ENCODE measurements around the gene ARPP19. TPM values are rescaled to one million over a fixed set of nuclear protein-coding genes. Genes with fewer than 3 reads are reported as not detected.

ARPP19 gene, protein sequence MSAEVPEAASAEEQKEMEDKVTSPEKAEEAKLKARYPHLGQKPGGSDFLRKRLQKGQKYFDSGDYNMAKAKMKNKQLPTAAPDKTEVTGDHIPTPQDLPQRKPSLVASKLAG
- total RNA-seq (2022) (164 and 184 TPM in 2 replicates), Bru-seq, nascent RNA (percentile 97 among the genes with signal in this experiment), BruChase-seq, experiment 1, labeled RNA remaining after a 2-hour chase (percentile 99 among the genes with signal in this experiment), BruChase-seq, experiment 2, labeled RNA remaining after a 6-hour chase (percentile 99 among the genes with signal in this experiment)
- long read RNA-seq, full-length matches to known transcripts, result 149 of 178 reads
- long read RNA-seq, partial matches to known transcripts, result 6 of 178 reads
- long read RNA-seq, other reads (novel, unspliced or antisense), result 23 of 178 reads

DNA sequence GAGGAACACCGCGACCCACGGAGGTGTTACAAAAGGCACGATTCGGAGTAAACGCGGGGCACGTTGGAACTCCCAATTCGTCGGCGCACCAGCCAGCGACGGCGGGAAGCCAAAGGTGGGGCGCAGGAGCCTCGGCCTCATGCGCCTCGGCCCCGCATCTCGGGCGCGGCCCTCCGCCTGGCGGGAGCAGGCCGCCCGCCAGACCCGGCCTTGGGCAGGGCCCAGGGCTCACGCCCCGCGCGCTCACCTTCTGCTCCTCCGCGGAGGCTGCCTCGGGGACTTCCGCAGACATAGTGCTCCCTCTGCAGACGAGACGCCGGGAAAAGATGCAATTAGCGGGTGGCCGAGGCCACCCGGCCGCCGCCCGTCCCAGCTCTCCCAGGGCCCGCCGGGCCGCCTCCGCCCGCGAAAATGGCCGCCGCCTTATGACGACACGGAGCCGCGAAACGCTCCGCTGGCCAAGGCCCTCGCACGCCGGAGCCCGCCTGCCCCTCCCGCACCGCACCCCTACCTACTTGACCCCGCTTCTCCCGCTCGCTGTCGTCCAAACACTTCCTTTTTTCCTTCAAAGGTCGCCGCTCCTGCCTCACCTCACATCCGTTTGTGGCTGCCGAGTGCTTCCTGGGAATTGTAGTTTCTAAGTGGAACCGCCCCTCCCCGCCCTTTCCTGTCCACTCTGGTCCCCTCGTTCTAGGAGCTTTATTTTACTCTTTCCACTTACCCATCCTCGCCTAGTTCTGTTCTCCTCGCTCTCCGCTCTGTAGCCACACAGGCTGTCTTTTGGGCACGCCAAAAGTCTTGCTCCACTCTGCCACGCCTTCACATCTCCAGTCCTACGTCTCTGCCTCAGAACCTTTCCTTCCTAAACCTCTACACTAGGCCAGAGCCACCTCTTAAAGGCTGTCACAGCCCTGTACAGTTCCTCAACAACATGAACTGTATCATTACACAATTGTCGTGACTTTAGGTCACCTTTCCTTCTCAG, at the start of gene ARPP19:
TSS of gene ARPP19 (minus strand) at position 430 of the 985 bp plus-strand sequence. CDS start at position 292, 138 bp downstream.
- Histone ChIP-seq H3K27me3 (replicated peaks; ENCODE audit: control insufficient read depth, insufficient read depth, low read length) (no peaks in the 10 kb centered on the region), H3K4me3 (ENCODE audit: low read depth, low read length) (peak within 1 kb of the TSS; percentile 56), H3K36me3 (ENCODE audit: control insufficient read depth, insufficient read depth, low read length) (no peaks in the 10 kb centered on the region), H3K9me3 (no peaks in the 10 kb centered on the region), H3K4me1 (no peaks in the 10 kb centered on the region; the same call in 1 of the 2 replicates)
- no peaks in the 10 kb centered on the region for H3K27me3 Mint-ChIP-seq (ENCODE audit: insufficient read depth, unreplicated experiment)
- TSS peak; percentile 24 for BruUV-seq (replicated peaks)
- H3K9me3 Mint-ChIP-seq (ENCODE audit: unreplicated experiment), result peaks cover 2% of the 10 kb centered on the region
- intact Hi-C loops (cut with micrococcal nuclease; ENCODE audit: unreplicated experiment), result loop anchor here (1.0 to 5.0 kb wide), 5 partner anchors 40 to 312 kb away; no protein-coding TSS in a partner anchor
- peak within 1 kb of the TSS; percentile 85 for H3K27ac Mint-ChIP-seq (ENCODE audit: unreplicated experiment)
- TF ChIP-seq, protein P1, sequence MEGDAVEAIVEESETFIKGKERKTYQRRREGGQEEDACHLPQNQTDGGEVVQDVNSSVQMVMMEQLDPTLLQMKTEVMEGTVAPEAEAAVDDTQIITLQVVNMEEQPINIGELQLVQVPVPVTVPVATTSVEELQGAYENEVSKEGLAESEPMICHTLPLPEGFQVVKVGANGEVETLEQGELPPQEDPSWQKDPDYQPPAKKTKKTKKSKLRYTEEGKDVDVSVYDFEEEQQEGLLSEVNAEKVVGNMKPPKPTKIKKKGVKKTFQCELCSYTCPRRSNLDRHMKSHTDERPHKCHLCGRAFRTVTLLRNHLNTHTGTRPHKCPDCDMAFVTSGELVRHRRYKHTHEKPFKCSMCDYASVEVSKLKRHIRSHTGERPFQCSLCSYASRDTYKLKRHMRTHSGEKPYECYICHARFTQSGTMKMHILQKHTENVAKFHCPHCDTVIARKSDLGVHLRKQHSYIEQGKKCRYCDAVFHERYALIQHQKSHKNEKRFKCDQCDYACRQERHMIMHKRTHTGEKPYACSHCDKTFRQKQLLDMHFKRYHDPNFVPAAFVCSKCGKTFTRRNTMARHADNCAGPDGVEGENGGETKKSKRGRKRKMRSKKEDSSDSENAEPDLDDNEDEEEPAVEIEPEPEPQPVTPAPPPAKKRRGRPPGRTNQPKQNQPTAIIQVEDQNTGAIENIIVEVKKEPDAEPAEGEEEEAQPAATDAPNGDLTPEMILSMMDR (IDR thresholded peaks at IDR 0.05; ENCODE audit: insufficient read depth in 1 of 2, low read depth in 1 of 2, low read length in 1 of 2, severe bottlenecking in 1 of 2, unreplicated experiment in 1 of 2), result no peak
- ChIA-PET CTCF (interaction anchor here (0.6 kb wide), 2 partner anchors 111 to 151 kb away, joined by 3 to 7 read pairs; partner anchors contain the start of gene ATOSA), POLR2A (no interaction called here)
- peaks cover 8% of the 10 kb centered on the region for H3K36me3 Mint-ChIP-seq (ENCODE audit: insufficient read depth, unreplicated experiment)
- H3K4me1 Mint-ChIP-seq (ENCODE audit: low read depth, unreplicated experiment), result peaks cover 7% of the 10 kb centered on the region
- peak; percentile 95 to 96 for DNase-seq
- peak within 1 kb of the TSS; percentile 77 for H3K4me3 Mint-ChIP-seq (ENCODE audit: unreplicated experiment)

DNA sequence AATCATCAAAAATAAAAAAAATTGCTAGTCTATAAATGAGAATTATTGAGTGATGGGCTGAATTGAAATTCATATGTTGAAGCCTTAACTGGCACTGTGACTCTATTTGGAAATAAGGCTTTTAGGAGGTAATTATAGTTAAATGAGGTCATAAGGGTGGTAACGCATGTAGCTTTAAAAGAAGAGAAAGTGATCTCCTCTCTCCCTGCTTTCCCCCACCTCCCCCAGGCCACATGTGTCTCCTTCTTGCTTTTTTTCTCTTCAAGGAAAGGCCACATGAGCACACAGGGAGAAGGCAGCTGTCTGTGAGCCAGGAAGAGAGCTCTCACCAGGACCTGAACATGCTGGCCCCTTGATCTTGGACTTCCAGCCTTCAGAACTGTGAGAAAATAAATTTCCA, 48.2 kb upstream of the ARPP19 start:
- no TSS peak for BruUV-seq (replicated peaks)
- POLR2A ChIA-PET, result no interaction called here
- DNase-seq, result no peak
- H3K27me3 ChIP-seq (replicated peaks; ENCODE audit: control insufficient read depth, insufficient read depth, low read length), result no peaks in the 10 kb centered on the region
- H3K27me3 Mint-ChIP-seq (ENCODE audit: insufficient read depth, unreplicated experiment), result no peaks in the 10 kb centered on the region
- no peaks in the 10 kb centered on the region for H3K9me3 ChIP-seq
- peaks cover 8% of the 10 kb centered on the region for H3K36me3 Mint-ChIP-seq (ENCODE audit: insufficient read depth, unreplicated experiment)
- no peak overlapping the region for H3K27ac Mint-ChIP-seq (ENCODE audit: unreplicated experiment)
- H3K9me3 Mint-ChIP-seq (ENCODE audit: unreplicated experiment), result no peaks in the 10 kb centered on the region
- H3K4me3 ChIP-seq (ENCODE audit: low read depth, low read length), result no peak overlapping the region
- peaks cover 16% of the 10 kb centered on the region for H3K4me1 Mint-ChIP-seq (ENCODE audit: low read depth, unreplicated experiment)
- CTCF ChIA-PET, result no interaction called here
- no peak overlapping the region for H3K4me3 Mint-ChIP-seq (ENCODE audit: unreplicated experiment)
- H3K36me3 ChIP-seq (ENCODE audit: control insufficient read depth, insufficient read depth, low read length), result no peaks in the 10 kb centered on the region
- peaks cover 26% of the 10 kb centered on the region for H3K4me1 ChIP-seq
- TF ChIP-seq, protein P1 (IDR thresholded peaks at IDR 0.05; ENCODE audit: insufficient read depth in 1 of 2, low read depth in 1 of 2, low read length in 1 of 2, severe bottlenecking in 1 of 2, unreplicated experiment in 1 of 2), result no peak
- intact Hi-C loops (cut with micrococcal nuclease; ENCODE audit: unreplicated experiment), result loop anchor here (5.0 kb wide), 1 partner anchor 90 kb away; the partner anchor contains the start of gene MYO5A

DNA sequence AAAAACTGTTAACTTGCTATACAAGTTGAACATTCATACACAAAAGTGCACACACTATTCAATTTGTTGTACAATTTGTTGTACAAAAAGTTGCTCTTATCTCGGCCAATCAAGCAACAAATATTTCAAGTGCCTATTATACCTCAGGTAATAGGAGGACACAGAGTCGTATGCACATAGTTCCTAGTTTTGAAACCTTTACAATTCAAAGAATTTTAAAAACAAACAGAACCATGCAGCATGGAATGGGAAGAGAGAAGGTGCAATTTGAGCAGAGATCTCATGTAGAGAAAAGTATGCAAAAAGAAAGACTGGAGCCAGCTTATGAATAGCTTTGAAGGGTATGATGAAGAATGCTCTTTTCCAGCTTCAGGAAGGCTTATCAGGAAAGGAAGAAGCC, 46.5 kb upstream of the ARPP19 start:
- no peaks in the 10 kb centered on the region for H3K9me3 Mint-ChIP-seq (ENCODE audit: unreplicated experiment)
- Histone ChIP-seq H3K4me3 (ENCODE audit: low read depth, low read length) (no peak overlapping the region), H3K4me1 (peaks cover 26% of the 10 kb centered on the region), H3K27me3 (replicated peaks; ENCODE audit: control insufficient read depth, insufficient read depth, low read length) (no peaks in the 10 kb centered on the region), H3K9me3 (no peaks in the 10 kb centered on the region), H3K36me3 (ENCODE audit: control insufficient read depth, insufficient read depth, low read length) (no peaks in the 10 kb centered on the region)
- H3K4me1 Mint-ChIP-seq (ENCODE audit: low read depth, unreplicated experiment), result peaks cover 16% of the 10 kb centered on the region
- DNase-seq, result peak in 1 of 2 experiments; percentile 43
- ChIA-PET CTCF (no interaction called here), POLR2A (no interaction called here)
- no TSS peak for BruUV-seq (replicated peaks)
- H3K27ac Mint-ChIP-seq (ENCODE audit: unreplicated experiment), result peak overlapping the region; percentile 78
- peak overlapping the region; percentile 42 for H3K4me3 Mint-ChIP-seq (ENCODE audit: unreplicated experiment)
- peaks cover 8% of the 10 kb centered on the region for H3K36me3 Mint-ChIP-seq (ENCODE audit: insufficient read depth, unreplicated experiment)
- H3K27me3 Mint-ChIP-seq (ENCODE audit: insufficient read depth, unreplicated experiment), result no peaks in the 10 kb centered on the region
- intact Hi-C loops (cut with micrococcal nuclease; ENCODE audit: unreplicated experiment), result loop anchor here (1.0 to 5.0 kb wide), 3 partner anchors 46 to 88 kb away; partner anchors contain the start of genes ARPP19 and MYO5A
- TF ChIP-seq, protein P1 (IDR thresholded peaks at IDR 0.05; ENCODE audit: insufficient read depth in 1 of 2, low read depth in 1 of 2, low read length in 1 of 2, severe bottlenecking in 1 of 2, unreplicated experiment in 1 of 2), result no peak

Measured in Caco-2 (cell line).